Loucy (cell line): ENCODE measurements around the gene UNC79.

Experiments
- H2AFZ ChIP-seq: fragments of 200-600 bp; sonication (generic); 2 replicates; pipeline ENCODE4 v1.6.0; 2016; ENCODE audit warnings: antibody characterized with exemption, mild to moderate bottlenecking, low read length, moderate library complexity
- H3F3A ChIP-seq: fragments of 200-600 bp; 2 replicates; pipeline ENCODE4 v1.6.0; 2016; ENCODE audit warnings: antibody characterized with exemption, low read depth, mild to moderate bottlenecking
- H3K27me3 ChIP-seq: fragments of 200-600 bp; sonication (generic); 2 replicates; pipeline ENCODE4 v1.6.1; 2014; ENCODE audit warnings: low read length, mild to moderate bottlenecking; ENCODE audit not compliant: insufficient read depth, poor library complexity, severe bottlenecking
- H3K36me3 ChIP-seq: fragments of 200-600 bp; sonication (generic); 2 replicates; pipeline ENCODE4 v1.6.1; 2016; ENCODE audit warnings: low read length; ENCODE audit not compliant: insufficient read depth
- H3K4me1 ChIP-seq: fragments of 200-600 bp; sonication (generic); 2 replicates; pipeline ENCODE4 v1.5.1; 2014; ENCODE audit warnings: low read length, mild to moderate bottlenecking; ENCODE audit not compliant: insufficient read depth, poor library complexity, severe bottlenecking
- H3K4me2 ChIP-seq: fragments of 200-600 bp; sonication (generic); 2 replicates; pipeline ENCODE4 v1.6.0; 2014; ENCODE audit warnings: antibody characterized with exemption, low read length, low read depth, mild to moderate bottlenecking; ENCODE audit not compliant: poor library complexity, severe bottlenecking
- H3K4me3 ChIP-seq: fragments of 200-600 bp; sonication (generic); 2 replicates; pipeline ENCODE4 v1.5.1; 2014; ENCODE audit warnings: low read length, mild to moderate bottlenecking, mixed read lengths; ENCODE audit not compliant: poor library complexity, severe bottlenecking
- H3K79me2 ChIP-seq: fragments of 200-600 bp; sonication (generic); 2 replicates; pipeline ENCODE4 v1.6.1; 2014; ENCODE audit warnings: low read length; ENCODE audit not compliant: insufficient read depth
- H3K9ac ChIP-seq: fragments of 200-600 bp; sonication (generic); 2 replicates; pipeline ENCODE4 v1.6.0; 2014; ENCODE audit warnings: mild to moderate bottlenecking, low read depth, low read length, moderate library complexity; ENCODE audit not compliant: poor library complexity, severe bottlenecking
- H3K9me2 ChIP-seq: fragments of 200-600 bp; sonication (generic); replicated peaks from 2 replicates; pipeline ENCODE4 v1.6.1; 2016; ENCODE audit warnings: low read depth, low read length, mixed read lengths
- H3K9me3 ChIP-seq: fragments of 200-600 bp; sonication (generic); 2 replicates; pipeline ENCODE4 v1.6.1; 2014; ENCODE audit warnings: mild to moderate bottlenecking, antibody characterized with exemption, low read length, low read depth; ENCODE audit not compliant: insufficient read depth
- H4K20me1 ChIP-seq: fragments of 200-600 bp; sonication (generic); 2 replicates; pipeline ENCODE4 v1.6.0; 2014; ENCODE audit warnings: antibody characterized with exemption, low read length, mild to moderate bottlenecking; ENCODE audit not compliant: insufficient read depth, poor library complexity, severe bottlenecking
- EZH2phosphoT487 ChIP-seq: fragments of 200-600 bp; IDR thresholded peaks from 2 replicates; pipeline ENCODE4 v1.6.1; 2018; ENCODE audit warnings: antibody characterized with exemption, mild to moderate bottlenecking, moderate library complexity, borderline replicate concordance
- TF ChIP-seq, protein P1 (sequence below): fragments of 200-600 bp; sonication (generic); conservative IDR thresholded peaks from 2 replicates; pipeline ENCODE4 v1.5.1; 2014; ENCODE audit warnings: mild to moderate bottlenecking, antibody characterized with exemption, low read length

The UNC79 gene

DNA sequence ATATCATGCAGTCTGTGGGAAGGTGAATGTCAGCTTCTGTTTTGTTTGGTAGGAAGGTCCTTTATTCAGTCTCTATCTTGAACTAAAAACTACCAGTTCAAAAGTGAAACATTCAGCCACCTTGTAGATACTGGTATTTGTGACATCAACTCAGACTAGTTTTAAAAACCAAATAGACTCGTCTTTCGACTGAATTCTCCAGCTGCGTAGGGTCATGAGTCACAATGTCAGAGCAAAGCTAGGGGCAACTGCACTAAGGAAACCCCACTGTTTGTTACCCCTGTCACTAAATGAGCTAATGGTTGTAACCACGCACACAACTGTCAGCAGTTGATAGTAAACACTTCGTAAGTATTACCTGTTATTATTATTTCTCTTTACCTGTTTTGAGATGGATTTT, 212.9 kb downstream of the UNC79 start:
- Histone ChIP-seq H3K9me2 (no peaks in the 10 kb centered on the region), H3K4me1 (no peaks in the 10 kb centered on the region), H3K9ac (no peak overlapping the region), H4K20me1 (no peaks in the 10 kb centered on the region), H3K36me3 (peaks cover 43% of the 10 kb centered on the region; the same call in 1 of the 2 replicates), H3K9me3 (no peaks in the 10 kb centered on the region), H3K27me3 (no peaks in the 10 kb centered on the region), H3K4me3 (no peak overlapping the region), H3K79me2 (no peaks in the 10 kb centered on the region), H2AFZ (no peak overlapping the region), H3F3A (no peaks in the 10 kb centered on the region), H3K4me2 (no peak overlapping the region)
- TF ChIP-seq, protein P1, sequence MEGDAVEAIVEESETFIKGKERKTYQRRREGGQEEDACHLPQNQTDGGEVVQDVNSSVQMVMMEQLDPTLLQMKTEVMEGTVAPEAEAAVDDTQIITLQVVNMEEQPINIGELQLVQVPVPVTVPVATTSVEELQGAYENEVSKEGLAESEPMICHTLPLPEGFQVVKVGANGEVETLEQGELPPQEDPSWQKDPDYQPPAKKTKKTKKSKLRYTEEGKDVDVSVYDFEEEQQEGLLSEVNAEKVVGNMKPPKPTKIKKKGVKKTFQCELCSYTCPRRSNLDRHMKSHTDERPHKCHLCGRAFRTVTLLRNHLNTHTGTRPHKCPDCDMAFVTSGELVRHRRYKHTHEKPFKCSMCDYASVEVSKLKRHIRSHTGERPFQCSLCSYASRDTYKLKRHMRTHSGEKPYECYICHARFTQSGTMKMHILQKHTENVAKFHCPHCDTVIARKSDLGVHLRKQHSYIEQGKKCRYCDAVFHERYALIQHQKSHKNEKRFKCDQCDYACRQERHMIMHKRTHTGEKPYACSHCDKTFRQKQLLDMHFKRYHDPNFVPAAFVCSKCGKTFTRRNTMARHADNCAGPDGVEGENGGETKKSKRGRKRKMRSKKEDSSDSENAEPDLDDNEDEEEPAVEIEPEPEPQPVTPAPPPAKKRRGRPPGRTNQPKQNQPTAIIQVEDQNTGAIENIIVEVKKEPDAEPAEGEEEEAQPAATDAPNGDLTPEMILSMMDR: no peak
- TF ChIP-seq EZH2phosphoT487: no peak

DNA sequence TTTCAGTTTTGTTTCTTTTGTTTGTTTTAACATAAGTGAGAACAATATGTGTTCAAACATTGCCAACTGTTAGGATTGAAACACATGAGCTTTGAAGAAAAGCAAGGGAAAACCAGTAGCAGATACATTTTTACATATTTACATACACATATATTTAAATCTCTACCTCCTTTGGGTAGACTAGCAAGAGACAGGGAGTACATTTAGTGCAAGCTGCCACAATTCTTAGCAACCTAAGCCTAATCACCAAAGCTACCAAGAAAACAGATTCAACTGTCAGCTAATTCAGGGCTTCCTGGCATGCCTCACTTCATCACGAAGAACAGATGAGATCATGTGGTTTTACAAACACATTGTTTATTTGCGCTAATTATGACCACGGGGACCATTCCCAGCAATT, 214.5 kb downstream of the UNC79 start:
- Histone ChIP-seq H3K9ac (no peak overlapping the region), H3F3A (no peaks in the 10 kb centered on the region), H3K79me2 (no peaks in the 10 kb centered on the region), H3K9me3 (no peaks in the 10 kb centered on the region), H3K4me2 (no peak overlapping the region), H3K9me2 (no peaks in the 10 kb centered on the region), H3K36me3 (peaks cover 43% of the 10 kb centered on the region; the same call in 1 of the 2 replicates), H3K4me3 (no peak overlapping the region), H3K27me3 (no peaks in the 10 kb centered on the region), H4K20me1 (no peaks in the 10 kb centered on the region), H3K4me1 (no peaks in the 10 kb centered on the region), H2AFZ (no peak overlapping the region)
- TF ChIP-seq EZH2phosphoT487: no peak
- TF ChIP-seq, protein P1: no peak

DNA sequence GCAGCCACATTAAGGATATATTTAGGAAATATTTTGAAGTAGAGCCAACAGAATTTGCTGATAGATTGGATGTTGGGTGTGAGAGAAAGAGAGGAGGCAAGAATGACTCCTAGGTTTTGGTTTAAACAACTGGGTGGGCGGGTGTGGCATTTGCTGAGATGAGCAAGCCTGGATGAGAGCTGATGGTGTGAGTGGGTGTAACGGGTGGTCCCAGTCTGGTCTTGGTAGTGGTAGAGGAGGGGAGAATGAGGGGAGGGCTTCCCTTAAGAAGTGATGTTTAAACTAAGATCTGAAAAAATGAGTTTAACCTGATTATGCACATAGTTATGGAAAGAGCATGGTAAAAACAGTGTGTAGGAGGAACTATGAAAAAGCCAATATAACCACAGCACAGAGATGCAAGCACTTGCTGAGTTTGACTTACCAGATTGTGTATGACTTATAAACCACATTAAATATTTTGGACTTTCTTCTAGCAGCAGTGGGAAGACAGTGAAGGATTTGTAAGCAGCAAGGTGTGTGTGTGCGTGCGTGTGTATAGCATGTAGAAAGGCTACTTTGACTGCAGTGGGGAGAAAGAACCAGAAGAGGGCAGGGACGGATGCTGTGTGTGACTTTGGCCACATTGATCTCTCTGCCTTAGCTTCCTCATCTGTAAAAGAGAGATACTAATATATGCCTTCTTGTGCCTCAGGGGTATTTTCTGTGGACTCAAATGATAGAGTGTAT, 217.9 kb downstream of the UNC79 start:
- H3K4me2 ChIP-seq: no peak overlapping the region
- H3K9me2 ChIP-seq: no peaks in the 10 kb centered on the region
- no peaks in the 10 kb centered on the region for H3K79me2 ChIP-seq
- no peaks in the 10 kb centered on the region for H3K27me3 ChIP-seq
- H3K4me3 ChIP-seq: no peak overlapping the region
- H3K9me3 ChIP-seq: no peaks in the 10 kb centered on the region
- H3K36me3 ChIP-seq: peaks cover 15% of the 10 kb centered on the region; the same call in 1 of the 2 replicates
- TF ChIP-seq EZH2phosphoT487: no peak
- TF ChIP-seq, protein P1: peak; percentile 54; the same call in 1 of the 2 replicates
- H3K4me1 ChIP-seq: no peaks in the 10 kb centered on the region
- no peaks in the 10 kb centered on the region for H4K20me1 ChIP-seq
- H2AFZ ChIP-seq: no peak overlapping the region
- H3K9ac ChIP-seq: no peak overlapping the region
- no peaks in the 10 kb centered on the region for H3F3A ChIP-seq
